ENCODE measurements around the gene HSCB.

DNA sequence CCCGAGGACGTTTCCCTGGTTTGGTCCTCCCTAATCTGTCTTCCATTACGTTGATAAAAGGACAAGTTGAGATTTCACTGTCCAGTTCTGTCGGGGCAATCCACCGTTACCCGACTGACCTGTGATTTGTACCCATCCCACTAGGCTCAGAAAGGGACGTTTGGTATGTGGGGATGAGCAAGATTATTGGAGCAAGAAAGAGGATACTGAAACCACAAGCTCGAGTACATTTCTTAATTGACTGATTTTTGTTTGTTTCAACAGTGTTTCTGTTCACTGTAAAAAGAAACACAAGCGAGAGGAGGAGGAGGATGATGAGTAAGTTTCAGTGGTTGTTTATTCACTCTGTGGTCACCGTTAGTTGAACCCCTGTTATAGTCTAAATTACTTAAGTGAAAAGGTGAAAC lies 31.6 kb downstream of the HSCB start:
- TF ChIP-seq, protein P1, sequence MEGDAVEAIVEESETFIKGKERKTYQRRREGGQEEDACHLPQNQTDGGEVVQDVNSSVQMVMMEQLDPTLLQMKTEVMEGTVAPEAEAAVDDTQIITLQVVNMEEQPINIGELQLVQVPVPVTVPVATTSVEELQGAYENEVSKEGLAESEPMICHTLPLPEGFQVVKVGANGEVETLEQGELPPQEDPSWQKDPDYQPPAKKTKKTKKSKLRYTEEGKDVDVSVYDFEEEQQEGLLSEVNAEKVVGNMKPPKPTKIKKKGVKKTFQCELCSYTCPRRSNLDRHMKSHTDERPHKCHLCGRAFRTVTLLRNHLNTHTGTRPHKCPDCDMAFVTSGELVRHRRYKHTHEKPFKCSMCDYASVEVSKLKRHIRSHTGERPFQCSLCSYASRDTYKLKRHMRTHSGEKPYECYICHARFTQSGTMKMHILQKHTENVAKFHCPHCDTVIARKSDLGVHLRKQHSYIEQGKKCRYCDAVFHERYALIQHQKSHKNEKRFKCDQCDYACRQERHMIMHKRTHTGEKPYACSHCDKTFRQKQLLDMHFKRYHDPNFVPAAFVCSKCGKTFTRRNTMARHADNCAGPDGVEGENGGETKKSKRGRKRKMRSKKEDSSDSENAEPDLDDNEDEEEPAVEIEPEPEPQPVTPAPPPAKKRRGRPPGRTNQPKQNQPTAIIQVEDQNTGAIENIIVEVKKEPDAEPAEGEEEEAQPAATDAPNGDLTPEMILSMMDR (IDR thresholded peaks at IDR 0.05) = no peak
- no peak for TF ChIP-seq POLR2A (IDR thresholded peaks at IDR 0.05)

All from adrenal gland (tissue), 5 donors.